OCI-LY1 (cell line): ENCODE measurements around the gene PCDHA4.

ENCODE experiments used
- H2AFZ ChIP-seq: fragments of 200-600 bp; sonication (generic), shearing (Covaris generic); 2 replicates; pipeline ENCODE4 v1.6.0; 2014; ENCODE audit warnings: antibody characterized with exemption, mild to moderate bottlenecking, low read length
- H3F3A ChIP-seq: fragments of 200-600 bp; sonication (generic), shearing (Covaris generic); 2 replicates; pipeline ENCODE4 v1.6.0; 2014; ENCODE audit warnings: mild to moderate bottlenecking, antibody characterized with exemption, low read length, moderate library complexity; ENCODE audit not compliant: insufficient read depth
- H3K27ac ChIP-seq: fragments of 200-600 bp; sonication (generic); 2 replicates; pipeline ENCODE4 v1.5.1; 2014; ENCODE audit warnings: low read length, mixed run types, mild to moderate bottlenecking, low read depth; ENCODE audit not compliant: poor library complexity, severe bottlenecking
- H3K27me3 ChIP-seq: fragments of 200-600 bp; sonication (generic); 2 replicates; pipeline ENCODE4 v1.6.0; 2014; ENCODE audit warnings: antibody characterized with exemption, mild to moderate bottlenecking, low read length, moderate library complexity; ENCODE audit not compliant: insufficient read depth
- H3K36me3 ChIP-seq: fragments of 200-600 bp; sonication (generic); 2 replicates; pipeline ENCODE4 v1.6.1; 2014; ENCODE audit warnings: mild to moderate bottlenecking, antibody characterized with exemption, low read length, moderate library complexity, mixed read lengths; ENCODE audit not compliant: insufficient read depth
- H3K4me1 ChIP-seq: fragments of 200-600 bp; sonication (generic); 2 replicates; pipeline ENCODE4 v1.5.1; 2014; ENCODE audit warnings: mild to moderate bottlenecking, low read length, moderate library complexity; ENCODE audit not compliant: insufficient read depth, severe bottlenecking
- H3K4me2 ChIP-seq: fragments of 200-600 bp; sonication (generic), shearing (Covaris generic); 2 replicates; pipeline ENCODE4 v1.6.1; 2014; ENCODE audit warnings: low read length
- H3K4me3 ChIP-seq: fragments of 200-600 bp; sonication (generic); 2 replicates; pipeline ENCODE4 v1.5.1; 2014; ENCODE audit warnings: low read length, low read depth, mild to moderate bottlenecking, mixed read lengths; ENCODE audit not compliant: poor library complexity, severe bottlenecking
- H3K79me2 ChIP-seq: fragments of 200-600 bp; shearing (Covaris generic); 2 replicates; pipeline ENCODE4 v1.6.1; 2016; ENCODE audit warnings: mixed run types, low read length, mixed read lengths; ENCODE audit not compliant: insufficient read depth
- H3K9ac ChIP-seq: fragments of 200-600 bp; sonication (generic), shearing (Covaris generic); 2 replicates; pipeline ENCODE4 v1.6.1; 2014; ENCODE audit warnings: mild to moderate bottlenecking, low read length, mixed read lengths
- H3K9me2 ChIP-seq: fragments of 200-600 bp; sonication (generic), shearing (Covaris generic); 2 replicates; pipeline ENCODE4 v1.6.1; 2014; ENCODE audit warnings: low read depth, mild to moderate bottlenecking, low read length, mixed read lengths
- H3K9me3 ChIP-seq: fragments of 200-600 bp; shearing (Covaris generic); 2 replicates; pipeline ENCODE4 v1.6.1; 2014; ENCODE audit warnings: low read length, mixed read lengths
- H4K20me1 ChIP-seq: fragments of 200-600 bp; sonication (generic), shearing (Covaris generic); 2 replicates; pipeline ENCODE4 v1.6.0; 2016; ENCODE audit warnings: mild to moderate bottlenecking, low read length; ENCODE audit not compliant: insufficient read depth
- EZH2 ChIP-seq: fragments of 200-600 bp; sonication (generic), shearing (Covaris generic); IDR thresholded peaks from 2 replicates; pipeline ENCODE4 v1.8.0; 2017; ENCODE audit warnings: borderline replicate concordance, mixed run types, mild to moderate bottlenecking, antibody characterized with exemption, low read length, moderate library complexity, mixed read lengths
- TF ChIP-seq, protein P1 (sequence below): fragments of 200-600 bp; sonication (generic), shearing (Covaris generic); IDR thresholded peaks from 2 replicates; pipeline ENCODE4 v1.5.1; 2017; ENCODE audit warnings: mild to moderate bottlenecking, antibody characterized with exemption, low read length, moderate library complexity, mixed read lengths

The PCDHA4 gene

DNA sequence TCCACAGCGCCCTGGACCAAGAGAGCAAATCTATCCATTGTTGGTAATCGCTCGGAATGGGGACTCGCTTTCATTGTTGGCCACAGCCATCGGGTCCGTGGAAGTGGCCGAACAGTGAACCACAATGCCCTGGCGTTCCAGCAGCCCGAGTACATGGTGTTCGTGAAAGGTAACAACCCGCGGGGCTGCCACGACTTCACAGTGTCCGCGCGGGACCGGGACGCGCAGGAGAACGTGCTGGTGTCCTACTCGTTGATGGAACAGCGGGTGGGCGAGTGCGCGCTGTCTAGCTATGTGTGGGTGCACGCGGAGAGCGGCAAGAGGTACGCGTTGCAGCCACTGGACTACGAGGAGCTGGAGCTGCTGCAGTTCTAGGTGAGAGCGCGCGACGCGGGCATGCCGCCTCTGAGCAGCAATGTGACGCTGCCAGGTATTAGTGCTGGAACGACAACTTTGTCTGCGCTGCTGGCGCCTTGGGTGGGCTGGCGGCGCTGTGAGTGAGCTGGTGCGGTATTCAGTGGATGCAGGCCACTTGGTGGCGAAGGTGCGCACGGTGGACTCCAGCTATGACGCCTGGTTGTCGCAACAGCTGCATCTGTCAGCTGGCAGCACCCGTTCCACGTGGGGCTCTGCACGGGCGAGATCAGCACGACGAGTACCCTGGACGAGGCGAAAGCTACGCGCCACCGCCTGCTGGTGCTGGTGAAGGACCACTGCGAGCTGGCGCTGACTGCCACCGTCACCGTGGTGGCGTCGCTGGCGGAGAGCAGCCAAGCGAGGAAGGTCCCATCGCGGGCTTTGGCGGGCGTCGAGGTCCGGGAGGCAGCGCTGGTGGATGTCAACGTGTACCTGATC is 55.8 kb downstream of the PCDHA4 start:
- Histone ChIP-seq H3K4me3 (no peak overlapping the region), H3K4me1 (no peaks in the 10 kb centered on the region), H3K9ac (no peak overlapping the region), H3K27ac (no peak overlapping the region), H3K9me2 (no peaks in the 10 kb centered on the region; the same call in 1 of the 2 replicates), H2AFZ (no peak overlapping the region), H3K36me3 (no peaks in the 10 kb centered on the region), H3K27me3 (no peaks in the 10 kb centered on the region), H3K4me2 (no peak overlapping the region), H3K79me2 (no peaks in the 10 kb centered on the region), H3K9me3 (no peaks in the 10 kb centered on the region), H3F3A (no peaks in the 10 kb centered on the region), H4K20me1 (no peaks in the 10 kb centered on the region)
- TF ChIP-seq EZH2 = no peak
- TF ChIP-seq, protein P1, sequence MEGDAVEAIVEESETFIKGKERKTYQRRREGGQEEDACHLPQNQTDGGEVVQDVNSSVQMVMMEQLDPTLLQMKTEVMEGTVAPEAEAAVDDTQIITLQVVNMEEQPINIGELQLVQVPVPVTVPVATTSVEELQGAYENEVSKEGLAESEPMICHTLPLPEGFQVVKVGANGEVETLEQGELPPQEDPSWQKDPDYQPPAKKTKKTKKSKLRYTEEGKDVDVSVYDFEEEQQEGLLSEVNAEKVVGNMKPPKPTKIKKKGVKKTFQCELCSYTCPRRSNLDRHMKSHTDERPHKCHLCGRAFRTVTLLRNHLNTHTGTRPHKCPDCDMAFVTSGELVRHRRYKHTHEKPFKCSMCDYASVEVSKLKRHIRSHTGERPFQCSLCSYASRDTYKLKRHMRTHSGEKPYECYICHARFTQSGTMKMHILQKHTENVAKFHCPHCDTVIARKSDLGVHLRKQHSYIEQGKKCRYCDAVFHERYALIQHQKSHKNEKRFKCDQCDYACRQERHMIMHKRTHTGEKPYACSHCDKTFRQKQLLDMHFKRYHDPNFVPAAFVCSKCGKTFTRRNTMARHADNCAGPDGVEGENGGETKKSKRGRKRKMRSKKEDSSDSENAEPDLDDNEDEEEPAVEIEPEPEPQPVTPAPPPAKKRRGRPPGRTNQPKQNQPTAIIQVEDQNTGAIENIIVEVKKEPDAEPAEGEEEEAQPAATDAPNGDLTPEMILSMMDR = no peak
